Glomerular visceral epithelial cell (primary cell): Measurements from ENCODE around the gene R3HDM4.
A peak's percentile ranks its signal among the peaks of the same experiment; 100 is the strongest.

ENCODE experiments used
- DNase-seq: peaks from one replicate; pipeline ENCODE4 v3.0.0-alpha.2; 2016; ENCODE audit errors: extremely low spot score

The R3HDM4 gene

DNA sequence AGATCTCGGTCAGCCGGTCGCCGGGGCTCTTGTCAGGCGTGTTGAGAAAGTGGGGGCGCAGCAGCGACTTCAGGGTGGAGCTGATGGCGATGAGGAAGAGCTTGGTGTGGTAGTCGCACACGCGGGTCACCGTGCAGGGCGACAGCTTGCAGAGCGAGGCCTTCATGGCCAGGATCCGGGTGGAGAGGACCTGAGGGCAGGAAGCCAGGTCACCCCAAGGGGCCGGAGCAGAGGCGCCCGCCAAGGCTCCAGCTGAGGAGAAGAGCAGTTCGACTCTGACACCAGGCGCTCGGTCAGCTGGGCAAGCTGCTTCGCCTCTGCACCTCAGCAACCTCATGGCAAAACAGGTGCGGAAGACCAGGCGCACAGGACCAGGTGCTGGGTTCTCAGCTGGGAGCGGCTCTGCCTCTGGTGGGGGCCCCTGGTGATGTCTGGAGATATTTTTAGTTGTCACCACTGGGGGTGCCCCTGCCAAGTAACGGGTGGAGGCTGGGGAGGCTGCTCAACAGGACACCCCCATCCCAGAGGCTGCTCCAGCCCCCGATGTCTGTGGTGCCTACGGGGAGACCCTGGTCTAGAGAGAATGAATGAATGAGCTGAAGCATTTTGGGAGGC lies 37.6 kb downstream of the R3HDM4 start:
- DNase-seq, result no peak

GRCh38 chr19:873561-874041 lies 39.4 kb downstream of the R3HDM4 start:
- DNase-seq, result no peak

DNA sequence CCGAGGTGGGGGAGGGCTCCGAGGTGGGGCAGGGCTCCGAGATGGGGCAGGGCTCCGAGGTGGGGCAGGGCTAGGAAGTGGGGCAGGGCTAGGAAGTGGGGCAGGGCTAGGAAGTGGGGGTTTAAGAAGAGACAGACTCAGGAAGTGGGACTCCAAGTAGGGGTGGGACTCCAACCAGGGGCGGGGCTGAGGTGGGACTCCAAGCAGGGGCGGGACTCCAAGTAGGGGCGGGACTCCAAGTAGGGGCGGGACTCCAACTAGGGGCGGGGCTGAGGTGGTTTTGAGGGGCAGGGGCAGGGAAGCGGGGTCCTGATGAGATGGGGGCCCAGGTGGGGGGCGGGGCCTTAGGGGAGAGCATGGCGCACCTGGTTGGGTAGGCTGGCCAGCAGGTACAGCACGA lies 39.9 kb downstream of the R3HDM4 start:
- DNase-seq, result peak; percentile 41

DNA sequence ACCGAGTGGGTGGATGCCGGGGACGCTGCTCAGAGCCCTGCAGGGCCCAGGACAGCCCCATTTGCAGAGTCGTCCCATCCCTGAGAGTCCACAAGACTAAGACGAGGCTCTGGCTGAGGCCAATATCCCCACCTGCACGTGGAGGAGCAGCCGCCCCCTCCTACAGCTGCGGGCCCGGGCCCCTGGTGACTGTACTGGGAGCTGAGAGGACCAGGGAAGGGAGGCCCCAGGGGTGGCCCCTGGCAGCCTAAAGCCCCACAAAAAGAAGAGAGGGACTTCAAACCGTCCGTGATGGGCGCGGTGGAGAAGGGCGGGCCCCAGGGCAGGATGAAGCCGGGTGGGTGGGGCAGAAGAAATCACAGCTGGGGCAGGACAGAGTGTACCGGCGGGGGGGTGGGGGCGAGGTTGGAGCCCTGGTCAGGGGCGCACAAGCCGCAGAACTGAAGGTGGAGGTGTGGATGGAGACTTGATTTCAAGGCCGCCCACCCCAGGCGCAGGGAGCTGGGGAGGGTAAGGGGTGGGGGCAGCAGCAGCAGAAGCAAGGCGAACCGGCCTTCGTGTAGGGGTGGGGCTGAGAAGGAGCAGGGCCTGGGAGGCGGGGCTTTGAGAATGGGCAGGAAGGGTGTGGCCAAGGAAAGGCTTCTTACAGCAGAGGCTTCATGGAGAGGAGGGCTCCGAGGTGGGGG lies 40.6 kb downstream of the R3HDM4 start:
- DNase-seq, result no peak

DNA sequence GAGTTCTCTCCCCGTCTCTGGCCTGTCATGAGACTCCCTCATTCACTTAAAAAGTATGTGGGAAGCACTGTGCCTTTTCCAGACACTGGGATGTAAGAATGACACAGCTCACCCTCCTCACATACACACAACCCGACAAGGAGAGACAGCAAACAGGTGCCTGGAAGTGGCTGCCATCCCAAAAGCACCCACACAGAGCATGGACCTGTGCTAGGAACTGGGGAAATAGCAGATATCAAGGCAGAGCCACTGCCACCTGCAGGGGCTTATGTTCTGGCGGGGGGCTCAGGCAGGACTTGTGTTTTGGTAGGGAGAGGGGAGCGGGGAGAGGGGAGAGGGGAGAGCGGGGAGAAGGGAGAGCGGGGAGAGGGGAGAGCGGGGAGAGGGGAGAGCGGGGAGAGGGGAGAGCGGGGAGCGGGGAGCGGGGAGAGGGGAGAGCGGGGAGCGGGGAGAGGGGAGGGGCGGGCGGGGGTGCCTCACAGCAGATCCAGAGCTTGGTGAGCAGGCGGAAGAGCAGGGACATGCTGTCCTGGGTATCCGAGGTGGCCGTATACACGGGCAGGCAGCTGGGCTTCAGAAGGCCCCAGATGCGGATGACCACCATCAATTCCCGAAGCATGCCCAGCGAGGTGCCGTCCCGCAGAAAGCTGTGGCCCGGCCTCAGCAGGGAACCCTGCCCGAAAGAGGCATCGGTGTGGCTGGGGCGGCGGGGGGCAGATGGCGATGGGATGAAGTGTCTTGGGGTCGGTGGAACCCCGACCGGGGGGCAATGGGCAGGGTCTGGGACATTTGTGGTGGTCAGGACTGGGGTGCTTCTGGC lies 41.4 kb downstream of the R3HDM4 start:
- no peak for DNase-seq

DNA sequence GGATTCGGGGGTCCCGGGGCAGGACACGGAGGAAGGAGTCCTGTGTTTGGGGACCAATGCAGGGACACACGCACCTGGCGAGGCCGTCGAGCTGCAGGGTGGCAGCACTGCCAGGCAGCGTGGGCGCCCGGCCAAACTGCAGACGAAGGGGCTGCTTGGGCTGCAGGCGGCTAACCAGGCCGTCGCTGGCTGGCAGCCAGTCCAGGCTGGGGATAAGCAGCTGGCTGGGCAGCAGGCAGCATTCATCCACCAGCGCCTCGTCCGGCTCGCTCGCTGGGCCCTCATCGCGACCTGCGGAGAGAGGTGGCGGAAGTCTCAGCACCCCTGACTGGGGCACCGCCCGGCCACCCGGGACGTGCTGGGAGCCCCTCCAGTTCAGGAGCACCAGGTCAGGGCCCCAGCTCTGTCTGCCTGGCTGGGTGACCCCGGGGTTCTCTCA lies 42.0 kb downstream of the R3HDM4 start:
- DNase-seq, result no peak

DNA sequence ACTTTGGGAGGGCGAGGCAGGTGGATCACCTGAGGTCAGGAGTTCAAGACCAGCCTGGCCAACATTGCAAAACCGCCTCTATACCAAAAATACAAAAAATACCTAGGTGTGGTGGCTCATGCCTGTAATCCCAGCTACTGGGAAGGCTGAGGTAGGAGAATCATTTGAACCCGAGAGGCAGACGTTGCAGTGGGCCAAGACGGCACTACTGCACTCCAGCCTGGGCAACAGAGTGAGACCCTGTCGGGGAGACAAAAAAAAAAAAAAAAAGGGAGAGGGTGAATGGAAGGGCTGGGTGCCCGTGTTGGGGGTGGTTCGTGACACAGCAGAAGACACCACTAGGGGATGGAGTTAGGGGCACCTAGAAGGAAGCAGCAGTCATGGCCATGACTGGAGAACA lies 42.7 kb downstream of the R3HDM4 start:
- no peak for DNase-seq

DNA sequence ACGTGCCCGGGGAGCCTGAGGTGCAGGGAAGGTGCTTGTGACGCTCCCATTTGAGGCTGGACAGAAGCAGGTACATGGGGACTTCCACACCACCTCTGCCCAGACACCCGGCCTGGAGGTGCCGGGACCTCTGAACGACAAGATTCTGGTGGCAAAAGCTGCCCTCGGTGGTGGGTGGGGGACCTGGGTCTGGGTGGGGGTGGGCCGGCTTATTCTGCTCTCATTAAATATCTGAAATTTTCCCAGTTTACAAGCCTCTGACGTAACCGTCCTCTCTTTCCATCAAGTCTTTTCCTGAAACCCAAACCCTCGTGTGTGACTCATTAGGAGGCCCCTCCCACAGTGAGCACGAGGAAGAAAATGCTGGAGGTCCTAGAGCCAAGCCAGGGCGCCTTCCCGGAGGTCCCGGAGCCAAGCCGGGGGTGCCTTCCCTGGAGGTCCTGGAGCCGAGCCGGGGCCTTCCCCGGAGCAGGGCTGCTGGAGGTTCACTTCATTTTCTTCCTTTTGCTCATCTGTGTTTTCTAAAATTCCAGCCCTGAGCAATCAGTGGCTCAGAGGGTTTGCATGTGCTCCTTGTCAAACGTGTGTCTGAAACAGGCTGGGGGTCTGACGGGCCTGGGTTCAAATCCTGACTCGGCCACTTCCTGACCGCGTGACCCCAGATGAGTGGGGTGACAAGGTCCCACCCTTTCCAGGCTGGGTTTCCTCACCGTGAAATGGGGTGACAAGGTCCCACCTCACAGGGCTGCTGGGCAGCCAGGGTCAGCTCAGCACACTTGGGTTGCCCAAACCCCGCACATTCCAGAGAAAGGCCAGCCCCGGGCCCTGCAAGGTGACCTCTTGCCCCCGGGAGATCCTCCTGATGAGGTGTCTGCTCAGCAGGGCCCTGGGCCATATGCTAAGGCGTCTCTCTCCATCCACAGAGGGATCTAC lies 43.5 kb downstream of the R3HDM4 start:
- peak; percentile 76 for DNase-seq

DNA sequence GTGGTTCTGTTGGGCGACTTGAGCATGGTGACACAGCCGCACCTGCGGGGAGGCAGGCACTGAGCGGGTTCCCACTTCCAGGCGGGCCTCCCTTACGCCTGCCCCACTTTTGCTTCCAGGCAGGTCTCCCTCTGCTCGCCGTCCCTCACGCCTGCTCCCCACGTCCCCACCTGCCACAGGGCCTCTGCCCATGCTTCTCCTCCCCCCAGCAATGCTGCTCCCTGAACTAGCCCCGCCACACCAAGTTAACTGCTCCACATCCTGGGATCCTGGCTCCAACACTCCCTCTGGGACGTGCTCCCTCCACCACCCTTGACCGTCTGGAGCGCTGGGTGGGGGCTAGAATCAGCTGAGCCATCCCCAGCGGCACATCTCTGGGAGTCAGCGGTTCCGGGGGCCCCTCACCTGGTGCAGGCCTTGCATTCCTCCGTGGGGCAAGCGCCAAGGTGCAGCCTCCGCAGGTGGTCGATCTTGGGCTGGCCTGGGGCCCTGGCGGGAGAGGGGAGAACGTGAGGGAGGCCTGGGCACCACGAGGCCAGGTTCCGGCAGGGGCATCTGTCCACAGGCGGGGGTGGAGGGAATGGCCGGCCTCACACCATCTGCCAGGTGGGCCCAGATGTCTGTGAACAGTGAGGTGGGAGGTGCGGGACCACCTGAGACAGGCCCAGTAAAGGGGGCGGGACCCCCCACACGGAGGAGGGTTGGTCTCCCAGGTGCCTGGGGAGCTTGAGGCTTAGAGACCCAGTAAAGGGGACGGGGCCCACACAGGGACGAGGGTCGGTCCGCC lies 44.4 kb downstream of the R3HDM4 start:
- no peak for DNase-seq

DNA sequence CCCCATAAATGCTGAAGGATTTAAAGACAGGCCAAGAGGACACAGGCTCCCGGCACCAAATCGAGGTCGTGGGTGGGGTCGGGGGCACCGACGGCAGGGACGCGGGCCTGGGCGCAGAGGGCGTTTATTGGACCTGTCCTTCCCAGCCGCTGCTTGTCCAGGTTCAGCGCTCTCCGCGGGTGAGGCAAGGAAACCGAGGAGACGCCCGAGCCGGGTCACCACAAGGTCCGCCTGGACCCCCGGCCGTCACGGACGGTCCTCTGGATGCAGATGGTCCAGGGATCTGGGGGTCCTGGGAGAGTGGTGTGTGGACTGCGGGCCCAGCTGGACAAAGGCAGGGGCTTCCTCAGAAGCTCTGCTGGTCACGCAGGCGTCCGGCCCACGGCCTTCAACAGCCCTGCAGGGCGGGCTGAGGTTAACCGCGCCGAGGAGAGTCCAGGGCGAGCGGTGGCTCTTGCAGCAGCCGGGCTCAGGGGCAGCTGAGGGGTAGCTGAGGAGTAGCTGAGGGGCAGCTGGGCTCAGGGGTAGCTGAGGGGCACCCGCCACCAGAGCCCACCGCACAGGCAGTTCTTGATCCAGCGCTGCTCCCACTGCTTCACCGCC lies 45.1 kb downstream of the R3HDM4 start:
- DNase-seq, result no peak

DNA sequence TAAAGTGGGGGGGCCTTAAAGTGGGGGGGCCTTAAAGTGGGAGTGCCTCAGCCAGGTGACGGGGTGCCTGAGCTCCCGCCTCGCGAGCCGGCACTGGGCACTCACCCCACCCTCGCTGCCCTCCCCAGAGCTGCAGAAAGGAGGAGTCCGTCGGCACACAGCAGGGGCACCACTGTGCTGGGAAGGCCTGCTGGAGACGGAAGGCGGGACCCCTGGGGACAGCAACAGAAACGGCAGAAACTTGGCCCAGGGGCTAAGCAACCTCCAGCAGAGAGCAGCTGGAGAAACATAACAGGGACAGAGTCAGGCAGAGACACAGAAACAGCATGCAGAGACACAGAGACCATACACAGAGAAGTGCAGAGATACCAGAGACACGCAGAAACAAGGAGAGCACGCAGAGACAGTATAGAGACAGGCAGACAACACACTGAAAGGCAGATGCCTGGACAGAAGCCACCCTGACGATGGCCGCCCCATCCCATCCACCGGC lies 45.7 kb downstream of the R3HDM4 start:
- no peak for DNase-seq

GRCh38 chr19:866769-867300 lies 46.2 kb downstream of the R3HDM4 start:
- no peak for DNase-seq

- no peak for DNase-seq
Measured at GRCh38 chr19:863315-863620, 49.8 kb downstream of the R3HDM4 start.

DNA sequence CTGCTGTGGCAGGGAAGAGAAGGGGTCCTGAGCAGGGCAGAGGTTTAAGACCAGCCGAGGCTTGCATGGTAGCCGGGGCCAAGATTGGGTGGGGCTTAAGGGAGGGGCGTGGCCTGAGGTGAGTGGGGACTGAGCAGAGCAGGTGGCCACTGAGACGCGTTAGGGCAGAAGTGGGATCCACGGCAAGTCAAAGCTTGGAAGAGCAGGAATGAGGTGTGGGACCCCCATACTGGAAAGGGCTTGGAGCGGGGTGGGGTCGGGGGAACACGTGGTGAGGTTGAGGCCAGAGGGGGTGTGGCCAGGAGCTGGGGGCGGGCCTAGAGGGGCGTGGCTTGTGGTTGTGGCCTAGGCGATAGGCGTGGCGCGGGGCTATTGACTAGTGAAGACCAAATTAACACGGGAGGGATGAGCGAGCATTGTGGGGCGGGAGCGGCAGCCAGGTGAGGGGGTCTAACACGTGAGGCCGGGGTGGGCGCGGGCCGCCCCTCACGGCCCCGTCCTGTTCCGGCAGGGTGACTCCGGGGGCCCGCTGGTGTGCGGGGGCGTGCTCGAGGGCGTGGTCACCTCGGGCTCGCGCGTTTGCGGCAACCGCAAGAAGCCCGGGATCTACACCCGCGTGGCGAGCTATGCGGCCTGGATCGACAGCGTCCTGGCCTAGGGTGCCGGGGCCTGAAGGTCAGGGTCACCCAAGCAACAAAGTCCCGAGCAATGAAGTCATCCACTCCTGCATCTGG lies 50.3 kb downstream of the R3HDM4 start:
- DNase-seq, result peak; percentile 41

- DNase-seq, result peak; percentile 54
Measured at GRCh38 chr19:861756-862580, 51.1 kb downstream of the R3HDM4 start.

DNA sequence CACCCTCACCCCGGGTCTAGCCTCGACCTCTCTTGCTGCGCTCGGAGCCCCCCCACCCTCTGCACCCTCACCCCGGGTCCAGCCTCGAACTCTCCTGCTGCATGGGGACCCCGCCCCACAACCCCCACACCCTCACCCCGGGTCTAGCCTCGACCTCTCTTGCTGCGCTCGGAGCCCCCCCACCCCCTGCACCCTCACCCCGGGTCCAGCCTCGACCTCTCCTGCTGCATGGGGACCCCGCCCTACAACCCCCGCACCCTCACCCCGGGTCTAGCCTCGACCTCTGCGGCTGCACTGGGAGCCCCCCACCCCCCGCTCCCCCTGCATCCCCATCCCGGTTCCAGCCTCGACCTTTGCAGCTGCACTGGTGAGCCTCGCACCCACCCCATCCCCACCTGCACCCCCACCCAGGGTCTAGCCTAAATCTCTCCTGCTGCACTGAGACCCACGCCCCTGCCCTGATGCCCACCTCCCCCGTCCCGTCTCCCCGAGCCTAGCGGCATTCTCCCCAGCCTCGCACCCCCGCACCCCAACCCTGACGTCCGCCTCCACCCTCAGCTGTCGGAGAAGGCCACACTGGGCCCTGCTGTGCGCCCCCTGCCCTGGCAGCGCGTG lies 51.8 kb downstream of the R3HDM4 start:
- no peak for DNase-seq

DNA sequence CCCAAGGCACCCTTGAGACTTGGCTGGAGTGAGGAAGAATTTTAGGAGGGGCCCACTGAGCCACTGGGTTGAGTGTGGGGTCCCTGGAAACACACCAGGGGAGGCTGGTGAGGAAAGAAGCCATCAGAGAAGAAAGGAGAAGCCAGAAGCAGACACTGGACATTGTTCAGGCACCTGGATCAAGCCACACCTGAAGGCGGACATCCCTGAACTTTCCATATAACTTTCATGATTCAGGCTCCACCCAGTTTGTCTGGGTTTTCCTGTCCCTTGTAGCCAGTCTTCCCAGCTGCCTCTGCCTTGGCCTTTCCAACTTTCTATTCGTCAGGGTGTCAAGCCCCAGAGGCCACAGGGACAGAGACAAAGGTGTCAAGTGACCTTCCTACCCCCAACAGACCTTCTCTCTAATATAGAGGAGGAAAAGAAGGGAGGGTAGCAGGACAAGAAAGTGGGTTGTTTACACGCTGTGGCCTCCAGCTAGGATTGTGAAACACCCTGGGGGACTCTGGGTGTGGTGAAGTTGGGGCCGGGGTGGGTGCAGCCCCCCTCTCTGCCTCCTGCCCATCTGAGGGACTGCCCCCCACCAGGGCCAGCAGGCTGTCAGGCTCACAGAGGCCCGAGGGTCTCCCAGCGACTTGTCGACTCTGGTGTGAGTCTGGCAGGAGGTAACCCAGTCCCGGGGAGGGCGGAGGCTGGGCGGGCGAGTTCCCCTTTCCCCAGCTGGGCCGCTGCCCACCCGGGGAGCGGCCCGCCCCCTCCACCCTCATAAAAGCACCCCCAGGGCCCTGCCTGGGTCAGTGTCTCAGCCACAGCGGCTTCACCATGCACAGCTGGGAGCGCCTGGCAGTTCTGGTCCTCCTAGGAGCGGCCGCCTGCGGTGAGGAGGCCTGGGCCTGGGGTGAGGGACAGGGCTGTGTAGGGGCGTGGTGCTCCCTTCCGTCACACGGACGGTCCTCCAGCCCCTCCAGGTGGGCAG lies 53.9 kb downstream of the R3HDM4 start, which contains the start of gene CFD:
TSS of gene CFD (plus strand) at position 797 of the 976 bp plus-strand sequence. CDS start at position 823, 26 bp downstream.
- DNase-seq, result no peak
